ENCODE measurements around the gene SLC23A3. TPM values are rescaled to one million over a fixed set of nuclear protein-coding genes. Genes with fewer than 3 reads are reported as not detected.

SLC23A3 gene
- total RNA-seq, 1 donor from 2014 or later: 1.4 TPM

DNA sequence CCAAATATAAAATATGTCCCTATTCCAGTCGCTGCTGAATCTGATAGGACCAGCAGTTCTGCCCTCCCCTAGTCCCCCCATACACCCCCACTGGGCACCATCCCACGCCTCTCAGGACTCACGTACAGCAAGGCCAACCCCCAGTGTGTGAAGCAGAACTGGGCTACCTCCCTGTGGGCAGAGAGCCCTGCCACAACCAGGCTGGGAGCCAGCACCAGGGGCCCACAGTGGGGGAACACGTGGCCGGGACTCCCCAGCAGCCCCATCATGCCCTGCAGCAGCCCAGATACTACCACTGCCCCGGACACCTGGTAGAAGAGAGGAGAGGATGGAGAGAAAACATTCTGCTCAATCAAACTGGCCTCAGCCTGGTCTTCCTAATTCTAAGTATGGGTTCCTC, 1.3 kb downstream of the SLC23A3 start:
- H3K4me3 Mint-ChIP-seq: no peak overlapping the region
- no peak for DNase-seq (ENCODE audit: low spot score)

DNA sequence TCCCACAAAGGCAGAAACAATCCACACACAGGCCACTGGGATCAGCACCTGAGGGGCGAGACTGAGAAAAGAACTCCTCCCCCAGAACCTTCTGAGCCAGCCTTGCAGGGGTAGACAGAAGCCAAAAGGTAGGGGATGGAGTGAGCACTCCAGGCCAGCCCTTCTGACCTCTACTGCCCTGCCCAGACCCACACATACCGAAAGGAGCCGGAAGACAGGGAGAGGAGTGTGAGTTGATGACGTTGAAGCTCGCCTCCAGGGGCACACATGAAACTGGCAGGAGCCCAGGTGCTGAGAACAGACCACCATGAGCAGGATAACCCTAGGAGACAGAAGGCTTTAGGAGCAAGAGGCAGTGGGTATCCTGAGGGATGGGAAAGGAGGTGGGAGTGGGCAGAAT, 1.8 kb downstream of the SLC23A3 start:
- TF ChIP-seq EZH2phosphoT487 (IDR thresholded peaks at IDR 0.05) (no peak), EZH2 (IDR thresholded peaks at IDR 0.05) (no peak)
- TF ChIP-seq, protein P1, sequence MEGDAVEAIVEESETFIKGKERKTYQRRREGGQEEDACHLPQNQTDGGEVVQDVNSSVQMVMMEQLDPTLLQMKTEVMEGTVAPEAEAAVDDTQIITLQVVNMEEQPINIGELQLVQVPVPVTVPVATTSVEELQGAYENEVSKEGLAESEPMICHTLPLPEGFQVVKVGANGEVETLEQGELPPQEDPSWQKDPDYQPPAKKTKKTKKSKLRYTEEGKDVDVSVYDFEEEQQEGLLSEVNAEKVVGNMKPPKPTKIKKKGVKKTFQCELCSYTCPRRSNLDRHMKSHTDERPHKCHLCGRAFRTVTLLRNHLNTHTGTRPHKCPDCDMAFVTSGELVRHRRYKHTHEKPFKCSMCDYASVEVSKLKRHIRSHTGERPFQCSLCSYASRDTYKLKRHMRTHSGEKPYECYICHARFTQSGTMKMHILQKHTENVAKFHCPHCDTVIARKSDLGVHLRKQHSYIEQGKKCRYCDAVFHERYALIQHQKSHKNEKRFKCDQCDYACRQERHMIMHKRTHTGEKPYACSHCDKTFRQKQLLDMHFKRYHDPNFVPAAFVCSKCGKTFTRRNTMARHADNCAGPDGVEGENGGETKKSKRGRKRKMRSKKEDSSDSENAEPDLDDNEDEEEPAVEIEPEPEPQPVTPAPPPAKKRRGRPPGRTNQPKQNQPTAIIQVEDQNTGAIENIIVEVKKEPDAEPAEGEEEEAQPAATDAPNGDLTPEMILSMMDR (IDR thresholded peaks at IDR 0.05): no peak
- no peaks in the 10 kb centered on the region for H3K9me3 ChIP-seq (ENCODE audit: low read depth)
- H3K4me3 ChIP-seq: no peak overlapping the region
- H3K36me3 ChIP-seq: no peaks in the 10 kb centered on the region
- H3K9ac ChIP-seq: no peak overlapping the region
- Mint-ChIP-seq H3K27me3 (ENCODE audit: insufficient read depth, low read depth) (peaks cover 6% of the 10 kb centered on the region), H3K4me1 (no peaks in the 10 kb centered on the region), H3K27ac (no peak overlapping the region), H3K4me3 (no peak overlapping the region), H3K36me3 (no peaks in the 10 kb centered on the region), H3K9me3 (no peaks in the 10 kb centered on the region)
- H2AFZ ChIP-seq (replicated peaks): no peak overlapping the region
- no peaks in the 10 kb centered on the region for H3K79me2 ChIP-seq (ENCODE audit: low read depth)
- peaks cover 9% of the 10 kb centered on the region for H3F3A ChIP-seq (ENCODE audit: low read depth)
- peaks cover 7% of the 10 kb centered on the region for H4K20me1 ChIP-seq (ENCODE audit: low read depth)
- H3K4me2 ChIP-seq: no peak overlapping the region
- DNase-seq (ENCODE audit: low spot score): no peak
- H3K27ac ChIP-seq: no peak overlapping the region
- H3K27me3 ChIP-seq: peaks cover under 1% of the 10 kb centered on the region
- H3K4me1 ChIP-seq: no peaks in the 10 kb centered on the region

More for the DNA sequence above, 1.3 kb downstream of the SLC23A3 start:
- Histone ChIP-seq H3K79me2 (ENCODE audit: low read depth) (no peaks in the 10 kb centered on the region), H3K9me3 (ENCODE audit: low read depth) (no peaks in the 10 kb centered on the region), H3K27me3 (no peaks in the 10 kb centered on the region), H3K36me3 (no peaks in the 10 kb centered on the region), H4K20me1 (ENCODE audit: low read depth) (peaks cover 7% of the 10 kb centered on the region), H2AFZ (replicated peaks) (no peak overlapping the region), H3K4me1 (no peaks in the 10 kb centered on the region), H3K9ac (no peak overlapping the region), H3K4me2 (no peak overlapping the region), H3K27ac (no peak overlapping the region), H3F3A (ENCODE audit: low read depth) (peaks cover 9% of the 10 kb centered on the region), H3K4me3 (no peak overlapping the region)
- TF ChIP-seq EZH2 (IDR thresholded peaks at IDR 0.05) (no peak), EZH2phosphoT487 (IDR thresholded peaks at IDR 0.05) (no peak)
- TF ChIP-seq, protein P1 (IDR thresholded peaks at IDR 0.05): no peak
- Mint-ChIP-seq H3K27me3 (ENCODE audit: insufficient read depth, low read depth) (peaks cover 6% of the 10 kb centered on the region), H3K27ac (no peak overlapping the region), H3K4me1 (no peaks in the 10 kb centered on the region), H3K36me3 (no peaks in the 10 kb centered on the region), H3K9me3 (no peaks in the 10 kb centered on the region)

DNA sequence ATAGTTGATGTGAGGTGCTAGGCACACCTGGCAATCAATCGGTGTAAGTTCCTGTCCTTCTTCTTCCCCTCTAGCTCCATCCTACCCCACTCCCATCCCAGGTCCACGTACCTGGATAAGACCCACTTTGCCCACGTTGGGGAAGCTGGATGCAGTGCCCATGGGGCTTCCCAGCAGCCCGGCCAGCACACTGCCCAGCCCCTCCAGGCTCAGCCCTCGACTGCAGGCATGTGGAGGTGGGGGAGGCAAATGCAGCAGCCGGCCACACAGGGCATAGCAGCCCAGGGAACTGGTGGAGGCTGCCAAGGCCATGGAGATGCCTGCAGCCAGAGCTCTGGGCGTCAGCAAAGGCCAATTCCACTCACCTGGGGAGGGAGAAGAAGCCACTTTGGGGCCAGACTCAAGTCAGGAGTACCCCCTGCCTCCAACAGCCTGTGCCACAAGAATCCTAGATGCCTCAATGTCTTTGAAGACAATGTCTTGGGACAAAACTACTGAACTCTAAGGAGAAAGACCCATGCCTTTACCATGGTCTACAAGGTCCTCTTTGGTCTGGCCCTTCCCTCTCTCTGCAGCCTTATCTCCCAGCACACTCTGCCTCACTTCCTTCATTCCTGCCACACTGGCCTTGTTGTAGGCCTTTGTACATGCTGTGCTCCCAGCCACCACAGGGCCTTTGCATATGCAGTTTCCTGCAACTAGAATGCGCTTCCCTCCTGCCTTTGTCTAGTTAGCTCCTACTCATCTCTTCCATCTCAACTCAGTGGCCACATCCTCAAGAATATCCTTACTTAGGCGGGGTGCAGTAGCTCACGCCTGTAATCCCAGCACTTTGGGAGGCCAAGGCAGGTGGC, 4.5 kb downstream of the SLC23A3 start:
- no peaks in the 10 kb centered on the region for H3K79me2 ChIP-seq (ENCODE audit: low read depth)
- peaks cover 10% of the 10 kb centered on the region for H3K27me3 ChIP-seq
- no peak overlapping the region for H3K9ac ChIP-seq
- Mint-ChIP-seq H3K9me3 (no peaks in the 10 kb centered on the region), H3K36me3 (no peaks in the 10 kb centered on the region), H3K27me3 (ENCODE audit: insufficient read depth, low read depth) (peaks cover 3% of the 10 kb centered on the region), H3K27ac (peak overlapping the region; percentile 5), H3K4me3 (no peak overlapping the region), H3K4me1 (peaks cover 7% of the 10 kb centered on the region)
- H3K4me1 ChIP-seq: no peaks in the 10 kb centered on the region
- peaks cover 4% of the 10 kb centered on the region for H3F3A ChIP-seq (ENCODE audit: low read depth)
- no peak overlapping the region for H3K4me2 ChIP-seq
- no peak overlapping the region for H3K27ac ChIP-seq
- no peak overlapping the region for H3K4me3 ChIP-seq
- no peak overlapping the region for H2AFZ ChIP-seq (replicated peaks)
- no peak for TF ChIP-seq EZH2 (IDR thresholded peaks at IDR 0.05)
- TF ChIP-seq, protein P1 (IDR thresholded peaks at IDR 0.05): no peak
- no peak for TF ChIP-seq EZH2phosphoT487 (IDR thresholded peaks at IDR 0.05)
- no peak for DNase-seq (ENCODE audit: low spot score)
- no peaks in the 10 kb centered on the region for H3K9me3 ChIP-seq (ENCODE audit: low read depth)
- H3K36me3 ChIP-seq: no peaks in the 10 kb centered on the region
- H4K20me1 ChIP-seq (ENCODE audit: low read depth): no peaks in the 10 kb centered on the region
